ENCODE data around the gene SYNE1.

DNA sequence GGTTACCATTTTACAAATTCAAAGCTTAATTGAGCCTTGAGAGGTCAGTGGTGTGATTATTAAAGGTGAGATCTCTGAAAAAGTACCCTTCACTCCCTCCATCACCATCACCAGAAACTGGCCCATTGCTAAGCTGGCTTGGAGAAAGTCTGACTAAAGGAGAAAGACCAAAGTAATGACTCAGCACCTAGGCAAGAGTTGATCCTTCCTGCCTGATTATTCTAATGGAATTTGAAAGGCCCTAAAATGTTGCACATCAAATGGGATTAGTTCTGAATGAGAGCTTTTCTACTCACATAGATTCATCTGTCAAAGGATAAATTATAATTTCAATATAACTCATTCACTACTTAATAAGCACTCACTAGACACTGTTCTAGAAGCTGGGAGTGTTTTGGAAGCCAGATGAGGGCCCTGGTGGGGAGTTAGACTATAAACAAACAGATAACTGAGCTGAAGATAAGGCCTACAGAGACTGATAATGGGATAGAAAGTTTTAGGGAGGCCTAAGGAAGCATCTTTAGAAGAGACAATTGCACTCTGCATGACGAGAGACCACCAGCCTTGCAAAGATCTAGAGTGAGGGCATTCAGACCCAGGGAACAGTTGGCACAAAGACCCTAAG, 366.7 kb downstream of the SYNE1 start:
- TF ChIP-seq, protein P1, sequence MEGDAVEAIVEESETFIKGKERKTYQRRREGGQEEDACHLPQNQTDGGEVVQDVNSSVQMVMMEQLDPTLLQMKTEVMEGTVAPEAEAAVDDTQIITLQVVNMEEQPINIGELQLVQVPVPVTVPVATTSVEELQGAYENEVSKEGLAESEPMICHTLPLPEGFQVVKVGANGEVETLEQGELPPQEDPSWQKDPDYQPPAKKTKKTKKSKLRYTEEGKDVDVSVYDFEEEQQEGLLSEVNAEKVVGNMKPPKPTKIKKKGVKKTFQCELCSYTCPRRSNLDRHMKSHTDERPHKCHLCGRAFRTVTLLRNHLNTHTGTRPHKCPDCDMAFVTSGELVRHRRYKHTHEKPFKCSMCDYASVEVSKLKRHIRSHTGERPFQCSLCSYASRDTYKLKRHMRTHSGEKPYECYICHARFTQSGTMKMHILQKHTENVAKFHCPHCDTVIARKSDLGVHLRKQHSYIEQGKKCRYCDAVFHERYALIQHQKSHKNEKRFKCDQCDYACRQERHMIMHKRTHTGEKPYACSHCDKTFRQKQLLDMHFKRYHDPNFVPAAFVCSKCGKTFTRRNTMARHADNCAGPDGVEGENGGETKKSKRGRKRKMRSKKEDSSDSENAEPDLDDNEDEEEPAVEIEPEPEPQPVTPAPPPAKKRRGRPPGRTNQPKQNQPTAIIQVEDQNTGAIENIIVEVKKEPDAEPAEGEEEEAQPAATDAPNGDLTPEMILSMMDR (IDR thresholded peaks at IDR 0.05; ENCODE audit: insufficient read depth, low read length, poor library complexity, severe bottlenecking): no peak
- no peak for TF ChIP-seq EZH2phosphoT487 (conservative IDR thresholded peaks at IDR 0.05; ENCODE audit: low read length)

Measured in SU-DHL-6 (cell line).